GM12878 (cell line): ENCODE measurements around the gene NTPCR. TPM values are rescaled to one million over a fixed set of nuclear protein-coding genes. Genes with fewer than 3 reads are reported as not detected.

Source experiments
- ATAC-seq: fragments of 200-7000 bp; cut with Tn5 transposase; 3 replicates; pipeline ENCODE4 v1.9.1; 2020; ENCODE audit warnings: mild to moderate bottlenecking, moderate library complexity
- BruUV-seq: library from RNA; stranded (reverse); fragments of 400-500 nt; replicated peaks from 2 replicates; lab custom pipeline; 2021; lab: Mats Ljungman, UMichigan
- CTCF ChIA-PET: fragments of 300-600 bp; sonication (Branson Sonifier 250); formaldehyde crosslinking; extraction: SDS; loops from one replicate; lab custom pipeline; 2021; ENCODE audit warnings: inconsistent platforms; lab: Yijun Ruan, JAX
- POLR2A ChIA-PET: fragments of 350-600 bp; formaldehyde crosslinking; extraction: SDS; loops from one replicate; lab custom pipeline; 2021; ENCODE audit warnings: inconsistent platforms; lab: Charles Lee
- RAD21 ChIA-PET: fragments of 300-600 bp; sonication (Branson Sonifier 250); formaldehyde crosslinking; loops from one replicate; lab custom pipeline; 2023; ENCODE audit warnings: antibody characterized with exemption; ENCODE audit not compliant: unreplicated experiment; lab: Charles Lee
- SMC1A ChIA-PET: fragments of 300-600 bp; sonication (Branson Sonifier 250); formaldehyde crosslinking; loops from one replicate; lab custom pipeline; 2023; ENCODE audit not compliant: unreplicated experiment, uncharacterized antibody; lab: Charles Lee
- DNase-seq: peaks from one replicate; pipeline ENCODE4 v3.0.0-alpha.2; 2011; ENCODE audit warnings: low read depth, low spot score
- FAIRE-seq: peaks from 3 replicates; lab custom pipeline; 2011; peaks lifted over from hg19 to GRCh38; lab: Jason Lieb, UNC
- H2AFZ ChIP-seq: 2 replicates; pipeline ENCODE4 v1.6.0; 2011; ENCODE audit warnings: low read depth, low read length, control low read depth; ENCODE audit not compliant: control insufficient read depth
- H3K27ac ChIP-seq: 2 replicates; pipeline ENCODE4 v1.5.1; 2011; ENCODE audit warnings: control low read depth; ENCODE audit not compliant: control insufficient read depth, insufficient read depth
- H3K27me3 ChIP-seq, 2 experiments: replicated peaks in 1 of 2; 2 replicates each; pipeline versions ENCODE4 v1.6.0 to v1.6.1; 2011; ENCODE audit warnings: low read length in 1 of 2; ENCODE audit not compliant: control insufficient read depth in 2 of 2, insufficient read depth in 2 of 2
- H3K36me3 ChIP-seq, 2 experiments: 2 replicates each; pipeline ENCODE4 v1.5.1; 2011; ENCODE audit warnings: low read length in 1 of 2; ENCODE audit not compliant: control insufficient read depth in 2 of 2, insufficient read depth in 2 of 2
- H3K4me1 ChIP-seq: 2 replicates; pipeline ENCODE4 v1.6.1; 2011; ENCODE audit warnings: mild to moderate bottlenecking, low read length, moderate library complexity, mixed read lengths; ENCODE audit not compliant: control insufficient read depth, insufficient read depth
- H3K4me2 ChIP-seq: 2 replicates; pipeline ENCODE4 v1.6.0; 2011; ENCODE audit warnings: control low read depth; ENCODE audit not compliant: control insufficient read depth, insufficient read depth
- H3K4me3 ChIP-seq: fragments of 200-600 bp; sonication (generic); 2 replicates; pipeline ENCODE4 v1.5.1; 2016
- H3K79me2 ChIP-seq: 2 replicates; pipeline ENCODE4 v1.6.0; 2011; ENCODE audit warnings: low read length; ENCODE audit not compliant: control insufficient read depth, insufficient read depth
- H3K9ac ChIP-seq: 2 replicates; pipeline ENCODE4 v1.8.0; 2011; ENCODE audit warnings: low read length, control low read depth, mixed read lengths; ENCODE audit not compliant: control insufficient read depth, insufficient read depth
- H3K9me3 ChIP-seq: replicated peaks from 3 replicates; pipeline ENCODE4 v1.5.1; 2011; ENCODE audit warnings: mild to moderate bottlenecking, low read length; ENCODE audit not compliant: control insufficient read depth, insufficient read depth
- H4K20me1 ChIP-seq: 2 replicates; pipeline ENCODE4 v1.6.0; 2011; ENCODE audit not compliant: control insufficient read depth, insufficient read depth
- BCL3 ChIP-seq: IDR thresholded peaks from 2 replicates; pipeline ENCODE4 v1.6.1; 2011; ENCODE audit warnings: borderline replicate concordance, low read depth, mild to moderate bottlenecking, moderate library complexity, low read length; ENCODE audit not compliant: insufficient read depth, poor library complexity, severe bottlenecking
- CHD1 ChIP-seq: IDR thresholded peaks from 2 replicates; pipeline ENCODE4 v1.6.1; 2012; ENCODE audit warnings: low read depth, low read length, improper control_type of control experiment
- ELK1 ChIP-seq: IDR thresholded peaks from 2 replicates; pipeline ENCODE4 v1.6.1; 2012; ENCODE audit warnings: low read depth, low read length, improper control_type of control experiment
- GATAD2B ChIP-seq: fragments of 450-650 bp; conservative IDR thresholded peaks from 2 replicates; pipeline ENCODE4 v1.6.1; 2017; ENCODE audit warnings: low read depth, mild to moderate bottlenecking, moderate library complexity
- HDGF ChIP-seq: fragments of 450-650 bp; IDR thresholded peaks from 2 replicates; pipeline ENCODE4 v1.6.1; 2016; ENCODE audit warnings: antibody characterized with exemption
- MEF2B ChIP-seq: fragments of 450-650 bp; IDR thresholded peaks from 2 replicates; pipeline ENCODE4 v1.6.1; 2018; ENCODE audit warnings: mild to moderate bottlenecking, moderate library complexity; ENCODE audit not compliant: partially characterized antibody, poor library complexity, severe bottlenecking
- NR2F1 ChIP-seq: fragments of 450-650 bp; conservative IDR thresholded peaks from 2 replicates; pipeline ENCODE4 v1.6.1; 2017; ENCODE audit warnings: mild to moderate bottlenecking
- POLR2AphosphoS5 ChIP-seq: IDR thresholded peaks from 2 replicates; pipeline ENCODE4 v1.6.1; 2011; ENCODE audit warnings: mild to moderate bottlenecking, low read length, inconsistent platforms
- RELA ChIP-seq: fragments of 450-650 bp; IDR thresholded peaks from 2 replicates; pipeline ENCODE4 v1.8.0; 2014; ENCODE audit warnings: borderline replicate concordance; ENCODE audit not compliant: partially characterized antibody
- ZNF24 ChIP-seq: fragments of 450-650 bp; IDR thresholded peaks from 2 replicates; pipeline ENCODE4 v1.6.1; 2017; ENCODE audit warnings: antibody characterized with exemption, mild to moderate bottlenecking
- ZNF592 ChIP-seq: fragments of 450-650 bp; IDR thresholded peaks from 2 replicates; pipeline ENCODE4 v1.6.1; 2017; ENCODE audit warnings: mild to moderate bottlenecking, moderate library complexity
- WGBS: methylation state at CpG from one replicate; pipeline ENCODE4 v1.1.6; 2016; ENCODE audit warnings: low lambda C conversion rate; ENCODE audit not compliant: insufficient replicate concordance, insufficient coverage; ENCODE audit errors: missing lambda C conversion rate; 5-methylcytosine and 5-hydroxymethylcytosine counted together
- in situ Hi-C: fragments of 300-500 bp; cut with MboI; formaldehyde crosslinking; loops from 9 replicates; pipeline ENCODE4 v1.14.3; 2018; ENCODE audit warnings: mixed read lengths
- intact Hi-C: fragments of 100-400 bp; cut with micrococcal nuclease; formaldehyde crosslinking; loops from one replicate; pipeline ENCODE4 v1.14.2; 2022; ENCODE audit not compliant: unreplicated experiment
- polyA plus RNA-seq, 11 experiments: library from polyadenylated mRNA; depleted of rRNA in 4 of 11; unstranded in 6 of 11; stranded (reverse) in 5 of 11; fragments of >200 nt; fragmentation: Nextera tagmentation in 4 of 11; fragmentation: Illumina TruSeq in 1 of 11; extraction: Ambion mirVana in 4 of 11; extraction: Trizol in 1 of 11; gene quantifications; 1 replicate in 1 of 11; 2 replicates in 10 of 11; pipeline versions ENCODE4 v1.2.1 to v1.2.3, GENCODE V29; 2011 to 2016; ENCODE audit warnings: inconsistent platforms in 2 of 11, missing spikeins in 2 of 11, low read depth in 1 of 11
- total RNA-seq, 4 experiments: library from RNA; depleted of rRNA in 3 of 4; stranded (reverse); fragments of >200 nt in 3 of 4; fragmentation: Illumina TruSeq in 1 of 4; extraction: Trizol in 1 of 4; gene quantifications; 2 replicates each; pipeline versions ENCODE4 v1.2.1 to v1.2.3, GENCODE V29; 2013 to 2021
- TF ChIP-seq, protein P1 (sequence below): fragments of 450-650 bp; formaldehyde crosslinking; IDR thresholded peaks from 2 replicates; pipeline ENCODE4 v1.5.0; 2022; ENCODE audit warnings: mild to moderate bottlenecking, missing genetic modification characterization

The NTPCR gene
- total and polyA plus RNA-seq, 10 of the 15 experiments (the other 5 are each of a cell fraction or from before 2014, with no cell fraction given): 25.4 to 109 (median 56.6) TPM

DNA sequence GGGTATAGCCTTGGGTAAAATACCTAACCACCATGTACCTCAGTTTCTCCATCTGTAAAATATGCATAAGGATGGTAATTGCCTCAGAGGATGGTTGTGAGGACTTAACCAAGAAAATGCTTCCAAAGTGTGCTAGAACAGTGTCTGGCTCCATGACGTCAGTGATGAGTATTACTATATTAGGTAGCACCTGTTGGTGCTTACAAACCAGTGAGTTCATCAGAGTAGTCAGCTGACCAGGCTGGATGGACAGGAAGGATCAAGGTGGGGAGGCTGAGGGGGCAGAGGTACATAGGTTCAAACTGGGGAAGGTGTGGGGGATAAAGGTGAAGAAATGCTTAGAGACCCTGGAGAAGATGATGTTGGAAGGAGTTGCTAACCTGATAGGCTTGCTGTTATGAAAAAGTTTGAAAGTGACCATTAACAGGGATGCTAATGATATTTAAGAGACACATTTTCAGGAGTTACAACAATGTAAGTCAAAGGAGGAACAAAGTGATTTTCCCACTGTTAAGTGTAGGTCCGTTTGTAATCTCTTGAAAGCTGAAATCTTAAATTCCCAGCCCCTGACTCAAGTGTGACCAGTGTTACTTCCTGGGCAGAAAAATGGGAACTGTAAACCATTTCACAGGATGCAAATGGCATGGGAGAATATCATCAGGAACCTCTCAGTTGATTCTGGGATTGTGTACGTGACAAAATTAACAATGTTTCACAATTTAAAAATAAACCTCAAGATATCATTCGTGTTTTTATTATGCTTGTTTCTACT lies 4.4 kb downstream of the NTPCR start:
- ChIA-PET POLR2A (no interaction called here), CTCF (interaction anchor here (1.7 to 2.8 kb wide), 3 partner anchors 10 to 11 kb away, joined by 5 to 20 read pairs (median 15); no protein-coding TSS in a partner anchor), SMC1A (interaction anchor here (0.8 to 1.4 kb wide), 3 partner anchors 10 to 24 kb away, joined by 3 to 5 read pairs (median 3); no protein-coding TSS in a partner anchor), RAD21 (no interaction called here)
- Histone ChIP-seq H4K20me1 (no peaks in the 10 kb centered on the region), H3K79me2 (peaks cover 14% of the 10 kb centered on the region), H3K4me2 (no peak overlapping the region), H3K27me3 (no peaks in the 10 kb centered on the region), H3K4me1 (peaks cover 4% of the 10 kb centered on the region), H3K36me3 (peaks cover 2 to 15% of the 10 kb centered on the region in 2 experiments), H3K9ac (no peak overlapping the region), H3K4me3 (no peak overlapping the region), H3K27ac (no peak overlapping the region), H2AFZ (no peak overlapping the region), H3K9me3 (peaks cover 11% of the 10 kb centered on the region; the same call in 2 of the 3 replicates)
- no TSS peak for BruUV-seq
- DNase-seq: no peak
- ATAC-seq: no peak
- intact Hi-C loops (loop anchor here (5.0 to 10.0 kb wide), 2 partner anchors 147 to 320 kb away; partner anchors contain the start of genes MAP10 and SIPA1L2), in situ Hi-C loops (no loop called here)
- FAIRE-seq: no peak
- WGBS: 96% methylated on average over 4 of the region's 4 CpGs
- TF ChIP-seq BCL3 (no peak), ZNF24 (no peak), HDGF (no peak), CHD1 (no peak), ZNF592 (no peak), NR2F1 (no peak), RELA (no peak), GATAD2B (no peak), POLR2AphosphoS5 (no peak), MEF2B (no peak), ELK1 (no peak)
- TF ChIP-seq, protein P1, sequence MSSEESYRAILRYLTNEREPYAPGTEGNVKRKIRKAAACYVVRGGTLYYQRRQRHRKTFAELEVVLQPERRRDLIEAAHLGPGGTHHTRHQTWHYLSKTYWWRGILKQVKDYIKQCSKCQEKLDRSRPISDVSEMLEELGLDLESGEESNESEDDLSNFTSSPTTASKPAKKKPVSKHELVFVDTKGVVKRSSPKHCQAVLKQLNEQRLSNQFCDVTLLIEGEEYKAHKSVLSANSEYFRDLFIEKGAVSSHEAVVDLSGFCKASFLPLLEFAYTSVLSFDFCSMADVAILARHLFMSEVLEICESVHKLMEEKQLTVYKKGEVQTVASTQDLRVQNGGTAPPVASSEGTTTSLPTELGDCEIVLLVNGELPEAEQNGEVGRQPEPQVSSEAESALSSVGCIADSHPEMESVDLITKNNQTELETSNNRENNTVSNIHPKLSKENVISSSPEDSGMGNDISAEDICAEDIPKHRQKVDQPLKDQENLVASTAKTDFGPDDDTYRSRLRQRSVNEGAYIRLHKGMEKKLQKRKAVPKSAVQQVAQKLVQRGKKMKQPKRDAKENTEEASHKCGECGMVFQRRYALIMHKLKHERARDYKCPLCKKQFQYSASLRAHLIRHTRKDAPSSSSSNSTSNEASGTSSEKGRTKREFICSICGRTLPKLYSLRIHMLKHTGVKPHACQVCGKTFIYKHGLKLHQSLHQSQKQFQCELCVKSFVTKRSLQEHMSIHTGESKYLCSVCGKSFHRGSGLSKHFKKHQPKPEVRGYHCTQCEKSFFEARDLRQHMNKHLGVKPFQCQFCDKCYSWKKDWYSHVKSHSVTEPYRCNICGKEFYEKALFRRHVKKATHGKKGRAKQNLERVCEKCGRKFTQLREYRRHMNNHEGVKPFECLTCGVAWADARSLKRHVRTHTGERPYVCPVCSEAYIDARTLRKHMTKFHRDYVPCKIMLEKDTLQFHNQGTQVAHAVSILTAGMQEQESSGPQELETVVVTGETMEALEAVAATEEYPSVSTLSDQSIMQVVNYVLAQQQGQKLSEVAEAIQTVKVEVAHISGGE (CRISPR knock-in tag): no peak
